Measurements from ENCODE around the gene VWA8. TPM values are rescaled to one million over a fixed set of nuclear protein-coding genes. Genes with fewer than 3 reads are reported as not detected.

The VWA8 gene
- 10 to 100 TPM; 18.4 to 43.5 (median 34.7) TPM for total RNA-seq

GRCh38 chr13:41960637-41961465, at the start of gene VWA8:
Gene VWA8, minus strand, starts transcription at chr13:41961109. Its CDS starts 94 bp downstream, at chr13:41961015.
- peak within 1 kb of the TSS; percentile 90 to 96 (median 91) for H3K4me3 ChIP-seq
- H3K4me1 ChIP-seq: no peaks in the 10 kb centered on the region
- intact Hi-C loops (cut with DNase I; ENCODE audit: low total_unique reads): loop anchor here (5.0 kb wide), 1 partner anchor 639 kb away; no protein-coding TSS in a partner anchor
- H3K9me3 ChIP-seq: no peaks in the 10 kb centered on the region
- H3K27ac ChIP-seq: peak within 1 kb of the TSS; percentile 86 to 89
- no peaks in the 10 kb centered on the region for H3K27me3 ChIP-seq
- no peaks in the 10 kb centered on the region for H3K36me3 ChIP-seq
- peak; percentile 35 to 75 for DNase-seq (ENCODE audit: low spot score in 2 of 2)
- TF ChIP-seq CTCF (IDR thresholded peaks at IDR 0.05) (no peak), POLR2AphosphoS5 (IDR thresholded peaks at IDR 0.05) (peak in 1 of 3 donors; percentile 55), POLR2A (IDR thresholded peaks at IDR 0.05) (no peak)

GRCh38 chr13:42009057-42009456, 48.1 kb upstream of the VWA8 start:
- TF ChIP-seq POLR2AphosphoS5 (IDR thresholded peaks at IDR 0.05) (no peak), CTCF (IDR thresholded peaks at IDR 0.05) (no peak), POLR2A (IDR thresholded peaks at IDR 0.05) (no peak)

GRCh38 chr13:42007844-42008243, 46.9 kb upstream of the VWA8 start:
- no peak for DNase-seq (ENCODE audit: low spot score in 2 of 2)
- Histone ChIP-seq H3K36me3 (no peaks in the 10 kb centered on the region), H3K27me3 (no peaks in the 10 kb centered on the region), H3K4me1 (peaks cover 0 to 3% of the 10 kb centered on the region in 2 donors), H3K9me3 (no peaks in the 10 kb centered on the region), H3K4me3 (no peak overlapping the region), H3K27ac (no peak overlapping the region)
- no peak for TF ChIP-seq CTCF (IDR thresholded peaks at IDR 0.05)
- TF ChIP-seq POLR2AphosphoS5 (IDR thresholded peaks at IDR 0.05): no peak
- intact Hi-C loops (cut with DNase I; ENCODE audit: low total_unique reads): no loop called here

More at GRCh38 chr13:42009057-42009456, 48.1 kb upstream of the VWA8 start:
- Histone ChIP-seq H3K27ac (no peak overlapping the region), H3K4me1 (peaks cover 0 to 3% of the 10 kb centered on the region in 2 donors), H3K4me3 (no peak overlapping the region), H3K27me3 (no peaks in the 10 kb centered on the region), H3K9me3 (no peaks in the 10 kb centered on the region), H3K36me3 (no peaks in the 10 kb centered on the region)
- intact Hi-C loops (cut with DNase I; ENCODE audit: low total_unique reads): no loop called here
- no peak for DNase-seq (ENCODE audit: low spot score in 2 of 2)

GRCh38 chr13:42002066-42002465, 41.2 kb upstream of the VWA8 start:
- no peak for TF ChIP-seq POLR2AphosphoS5 (IDR thresholded peaks at IDR 0.05)
- no peak for TF ChIP-seq CTCF (IDR thresholded peaks at IDR 0.05)
- no peak for TF ChIP-seq POLR2A (IDR thresholded peaks at IDR 0.05)
- Histone ChIP-seq H3K9me3 (no peaks in the 10 kb centered on the region), H3K4me1 (no peaks in the 10 kb centered on the region), H3K4me3 (no peak overlapping the region), H3K36me3 (no peaks in the 10 kb centered on the region), H3K27me3 (no peaks in the 10 kb centered on the region), H3K27ac (no peak overlapping the region)
- DNase-seq (ENCODE audit: low spot score in 2 of 2): no peak
- intact Hi-C loops (cut with DNase I; ENCODE audit: low total_unique reads): no loop called here

GRCh38 chr13:42001580-42001979, 40.7 kb upstream of the VWA8 start:
- intact Hi-C loops (cut with DNase I; ENCODE audit: low total_unique reads): no loop called here
- H3K4me3 ChIP-seq: no peak overlapping the region
- no peaks in the 10 kb centered on the region for H3K4me1 ChIP-seq
- H3K27ac ChIP-seq: no peak overlapping the region
- no peaks in the 10 kb centered on the region for H3K27me3 ChIP-seq
- H3K36me3 ChIP-seq: no peaks in the 10 kb centered on the region
- TF ChIP-seq CTCF (IDR thresholded peaks at IDR 0.05): no peak
- TF ChIP-seq POLR2AphosphoS5 (IDR thresholded peaks at IDR 0.05): no peak
- no peak for TF ChIP-seq POLR2A (IDR thresholded peaks at IDR 0.05)
- no peak for DNase-seq (ENCODE audit: low spot score in 2 of 2)
- no peaks in the 10 kb centered on the region for H3K9me3 ChIP-seq

Data from breast epithelium (tissue), 4 donors.